K562 (cell line): ENCODE results near the gene PTBP3. TPM values are rescaled to one million over a fixed set of nuclear protein-coding genes. Genes with fewer than 3 reads are reported as not detected.
A peak's percentile ranks its signal among the peaks of the same experiment; 100 is the strongest.

Experiments
- ATAC-seq: fragments of 200-7000 bp; cut with Tn5 transposase; 3 replicates; pipeline ENCODE4 v1.9.1; 2020; ENCODE audit warnings: moderate library complexity
- BruUV-seq: library from RNA; stranded (reverse); fragments of 400-500 nt; replicated peaks from 2 replicates; lab custom pipeline; 2021; lab: Mats Ljungman, UMichigan
- CTCF ChIA-PET: fragments of 300-600 bp; formaldehyde crosslinking; extraction: SDS; loops from one replicate; lab custom pipeline; 2021; ENCODE audit warnings: low intra/inter-chr PET ratio; lab: Yijun Ruan, JAX
- POLR2A ChIA-PET: fragments of 300-600, 350-650 bp; sonication (Branson Sonifier 250); formaldehyde crosslinking; extraction: SDS; loops from one replicate; lab custom pipeline; 2021; ENCODE audit warnings: antibody characterized with exemption, inconsistent platforms; lab: Yijun Ruan, JAX
- DNase-seq, 4 experiments: peaks; one replicate each; pipeline versions ENCODE4 v3.0.0 to v3.0.0-alpha.2; 2011 to 2018; ENCODE audit warnings: low spot score in 3 of 4, mixed read lengths in 3 of 4; ENCODE audit errors: extremely low read depth in 1 of 4
- FAIRE-seq: peaks from 2 replicates; lab custom pipeline; 2011; peaks lifted over from hg19 to GRCh38; lab: Jason Lieb, UNC
- H2AFZ ChIP-seq: 2 replicates; pipeline ENCODE4 v1.6.0; 2011; ENCODE audit warnings: low read depth, low read length, control low read depth, inconsistent platforms
- H3K27ac ChIP-seq: fragments of 200-600 bp; 3 replicates; pipeline ENCODE4 v1.8.0; 2011; ENCODE audit warnings: low read depth, mild to moderate bottlenecking, control low read depth, inconsistent platforms, low read length, moderate library complexity, mixed read lengths; ENCODE audit errors: extremely low read depth
- H3K27me3 ChIP-seq, 2 experiments: fragments of 300-600 bp in 1 of 2; 2 replicates in 1 of 2; 3 replicates in 1 of 2; pipeline versions ENCODE4 v1.6.0 to v1.8.0; 2011; ENCODE audit warnings: inconsistent platforms in 2 of 2, low read length in 2 of 2, mild to moderate bottlenecking in 1 of 2, mixed read lengths in 1 of 2, moderate library complexity in 1 of 2; ENCODE audit not compliant: control insufficient read depth in 2 of 2, insufficient read depth in 2 of 2
- H3K36me3 ChIP-seq: fragments of 300-600 bp; 3 replicates; pipeline ENCODE4 v1.8.0; 2011; ENCODE audit warnings: mild to moderate bottlenecking, low read length, inconsistent platforms; ENCODE audit not compliant: control insufficient read depth, insufficient read depth
- H3K4me1 ChIP-seq, 2 experiments: fragments of 200-600 bp in 1 of 2; replicated peaks in 1 of 2; 2 replicates in 1 of 2; 3 replicates in 1 of 2; pipeline versions ENCODE4 v1.5.1 to v1.8.0; 2011; ENCODE audit warnings: inconsistent platforms in 2 of 2, low read length in 2 of 2, mild to moderate bottlenecking in 1 of 2, mixed read lengths in 1 of 2, moderate library complexity in 1 of 2; ENCODE audit not compliant: control insufficient read depth in 2 of 2, insufficient read depth in 2 of 2
- H3K4me2 ChIP-seq: 2 replicates; pipeline ENCODE4 v1.6.1; 2011; ENCODE audit warnings: low read length, control low read depth, inconsistent platforms, mixed read lengths; ENCODE audit not compliant: insufficient read depth
- H3K4me3 ChIP-seq: fragments of 200-600 bp; sonication (generic), shearing (Covaris generic); 2 replicates; pipeline ENCODE4 v1.5.1; 2016; ENCODE audit warnings: control low read depth, inconsistent platforms
- H3K79me2 ChIP-seq: fragments of 200-600 bp; 3 replicates; pipeline ENCODE4 v1.8.0; 2011; ENCODE audit warnings: low read length, inconsistent platforms; ENCODE audit not compliant: control insufficient read depth, insufficient read depth
- H3K9ac ChIP-seq, 2 experiments: 2 replicates each; pipeline versions ENCODE4 v1.6.0 to v1.6.1; 2011; ENCODE audit warnings: low read depth in 2 of 2, low read length in 2 of 2, control low read depth in 1 of 2, inconsistent platforms in 1 of 2, mild to moderate bottlenecking in 1 of 2, mixed read lengths in 1 of 2; ENCODE audit not compliant: insufficient read depth in 1 of 2
- H3K9me1 ChIP-seq: one replicate; pipeline ENCODE4 v1.6.0; 2011; ENCODE audit warnings: inconsistent platforms, mild to moderate bottlenecking, low read length, moderate library complexity; ENCODE audit not compliant: control insufficient read depth, insufficient read depth
- H3K9me3 ChIP-seq: replicated peaks from 2 replicates; pipeline ENCODE4 v1.5.1; 2011; ENCODE audit warnings: low read depth, low read length, inconsistent platforms; ENCODE audit not compliant: control insufficient read depth, insufficient read depth
- H4K20me1 ChIP-seq: replicated peaks from 2 replicates; pipeline ENCODE4 v1.6.1; 2011; ENCODE audit warnings: low read length, inconsistent platforms, mixed read lengths; ENCODE audit not compliant: control insufficient read depth, insufficient read depth
- EGR1 ChIP-seq: fragments of 450-650 bp; conservative IDR thresholded peaks from 2 replicates; pipeline ENCODE4 v1.6.1; 2017; ENCODE audit warnings: mild to moderate bottlenecking
- NFE2L1 ChIP-seq: fragments of 450-650 bp; IDR thresholded peaks from 2 replicates; pipeline ENCODE4 v1.6.1; 2016; ENCODE audit warnings: missing genetic modification characterization, low read depth, mild to moderate bottlenecking, missing compliant biosample characterization, moderate library complexity, borderline replicate concordance
- NONO ChIP-seq, 2 experiments: fragments of 200-400 bp in 1 of 2; fragments of 450-650 bp in 1 of 2; formaldehyde crosslinking in 1 of 2; IDR thresholded peaks; 2 replicates each; pipeline ENCODE4 v1.6.1; 2017; ENCODE audit warnings: low read depth in 2 of 2, mild to moderate bottlenecking in 2 of 2, moderate library complexity in 2 of 2, low read length in 1 of 2
- RAD51 ChIP-seq: fragments of 450-650 bp; IDR thresholded peaks from 2 replicates; pipeline ENCODE4 v1.7.1; 2016; ENCODE audit warnings: low read depth, mild to moderate bottlenecking, borderline replicate concordance
- RBM17 ChIP-seq: fragments of 200-400 bp; formaldehyde crosslinking; IDR thresholded peaks from 2 replicates; pipeline ENCODE4 v1.6.1; 2017; ENCODE audit warnings: low read depth, mild to moderate bottlenecking, low read length, borderline replicate concordance
- RFX7 ChIP-seq: fragments of 250-450 bp; sonication (Bioruptor Pico); IDR thresholded peaks from 2 replicates; pipeline ENCODE4 v1.5.1; 2021; ENCODE audit warnings: mild to moderate bottlenecking
- TARDBP ChIP-seq: fragments of 450-650 bp; IDR thresholded peaks from 2 replicates; pipeline ENCODE4 v1.6.1; 2016
- ZFP30 ChIP-seq: fragments of 250-450 bp; sonication (Bioruptor Pico); IDR thresholded peaks from 2 replicates; pipeline ENCODE4 v1.8.0; 2022; ENCODE audit warnings: moderate library complexity, mild to moderate bottlenecking, inconsistent platforms, borderline replicate concordance
- ZNF507 ChIP-seq: conservative IDR thresholded peaks from 2 replicates; pipeline ENCODE4 v1.6.1; 2017; ENCODE audit warnings: missing genetic modification characterization, missing compliant biosample characterization
- in situ Hi-C: fragments of 300-500 bp; cut with MboI; formaldehyde crosslinking; loops from 4 replicates; pipeline ENCODE4 v1.15.0; 2018; ENCODE audit warnings: inconsistent platforms, mixed read lengths
- intact Hi-C: fragments of 100-400 bp; cut with micrococcal nuclease; formaldehyde crosslinking; loops from 2 replicates; pipeline ENCODE4 v1.14.2; 2022
- polyA plus RNA-seq, 8 experiments: library from polyadenylated mRNA; depleted of rRNA in 4 of 8; stranded (reverse) in 5 of 8; unstranded in 3 of 8; fragments of >200 nt; fragmentation: Nextera tagmentation in 2 of 8; fragmentation: Illumina TruSeq in 1 of 8; extraction: Ambion mirVana in 2 of 8; extraction: Trizol in 1 of 8; gene quantifications; 2 replicates each; pipeline versions ENCODE4 v1.2.1 to v1.2.3, GENCODE V29; 2011 to 2014; ENCODE audit warnings: inconsistent platforms in 1 of 8, missing spikeins in 1 of 8
- total RNA-seq, 7 experiments: library from RNA; depleted of rRNA in 6 of 7; stranded (reverse); fragments of >200 nt in 6 of 7; fragmentation: Illumina TruSeq in 2 of 7; extraction: Trizol in 2 of 7; gene quantifications; 2 replicates each; pipeline versions ENCODE4 v1.2.1 to v1.2.3, GENCODE V29; 2011 to 2021; ENCODE audit warnings: low replicate concordance in 1 of 7
- TF ChIP-seq, protein P1 (sequence below): sonication (generic); formaldehyde crosslinking; IDR thresholded peaks from 2 replicates; pipeline ENCODE4 v1.8.0; 2022; ENCODE audit warnings: missing genetic modification reagents, mild to moderate bottlenecking, moderate library complexity, borderline replicate concordance
- TF ChIP-seq, protein P2 (sequence below): IDR thresholded peaks from 3 replicates; pipeline ENCODE4 v1.6.1; 2011; ENCODE audit warnings: borderline replicate concordance, mild to moderate bottlenecking; ENCODE audit not compliant: insufficient read length, insufficient read depth
- TF ChIP-seq, protein P3 (sequence below), 2 experiments: fragments of 450-650 bp; IDR thresholded peaks; 2 replicates each; pipeline ENCODE4 v1.6.1; 2016; ENCODE audit warnings: mild to moderate bottlenecking in 2 of 2, borderline replicate concordance in 1 of 2, low read depth in 1 of 2, moderate library complexity in 1 of 2

Gene PTBP3
- total and polyA plus RNA-seq, 9 of the 15 experiments (the other 6 are each of a cell fraction or from before 2014, with no cell fraction given), result 22.4 to 132 (median 68.0) TPM

GRCh38 chr9:112299514-112299913, 33.9 kb downstream of the PTBP3 start:
- intact Hi-C loops (no loop called here), in situ Hi-C loops (no loop called here)
- no peak for FAIRE-seq
- DNase-seq, result no peak
- ChIA-PET POLR2A (interaction anchor here (0.7 to 0.9 kb wide), 2 partner anchors 34 to 116 kb away, joined by 3 to 4 read pairs; partner anchors contain the start of gene PTBP3), CTCF (no interaction called here)
- H2AFZ ChIP-seq, result no peak overlapping the region
- peak overlapping the region; percentile 12; the same call in 1 of the 3 replicates for H3K27ac ChIP-seq
- H3K4me2 ChIP-seq, result no peak overlapping the region
- H3K27me3 ChIP-seq, result no peaks in the 10 kb centered on the region
- 0 out of 3 replicates have a peak, but pooled peaks cover 4% of the 10 kb centered on the region for H3K36me3 ChIP-seq
- ATAC-seq, result peak; percentile 61
- no peaks in the 10 kb centered on the region for H3K9me1 ChIP-seq
- no peaks in the 10 kb centered on the region for H3K9me3 ChIP-seq
- H3K79me2 ChIP-seq, result peaks cover 92% of the 10 kb centered on the region
- H3K4me1 ChIP-seq, result no peaks in the 10 kb centered on the region; a peak in 3 of 5 replicates
- no peak overlapping the region for H3K9ac ChIP-seq
- no TSS peak for BruUV-seq
- no peaks in the 10 kb centered on the region for H4K20me1 ChIP-seq
- no peak overlapping the region for H3K4me3 ChIP-seq
- TF ChIP-seq, protein P1, sequence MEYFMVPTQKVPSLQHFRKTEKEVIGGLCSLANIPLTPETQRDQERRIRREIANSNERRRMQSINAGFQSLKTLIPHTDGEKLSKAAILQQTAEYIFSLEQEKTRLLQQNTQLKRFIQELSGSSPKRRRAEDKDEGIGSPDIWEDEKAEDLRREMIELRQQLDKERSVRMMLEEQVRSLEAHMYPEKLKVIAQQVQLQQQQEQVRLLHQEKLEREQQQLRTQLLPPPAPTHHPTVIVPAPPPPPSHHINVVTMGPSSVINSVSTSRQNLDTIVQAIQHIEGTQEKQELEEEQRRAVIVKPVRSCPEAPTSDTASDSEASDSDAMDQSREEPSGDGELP (CRISPR knock-in tag), result no peak
- TF ChIP-seq TARDBP (no peak), RBM17 (no peak), NONO (IDR thresholded peaks at IDR 0.05; ENCODE audit: low read depth in 2 of 2, low read length in 1 of 2) (no peak), ZFP30 (no peak), NFE2L1 (tag) (no peak), RAD51 (peak; percentile 28; the same call in 1 of the 2 replicates), RFX7 (CRISPR knock-in tag) (no peak), EGR1 (0 out of 2 replicates have a peak, but pooled peaks have one; percentile 8), ZNF507 (tag) (no peak)
- TF ChIP-seq, protein P2, sequence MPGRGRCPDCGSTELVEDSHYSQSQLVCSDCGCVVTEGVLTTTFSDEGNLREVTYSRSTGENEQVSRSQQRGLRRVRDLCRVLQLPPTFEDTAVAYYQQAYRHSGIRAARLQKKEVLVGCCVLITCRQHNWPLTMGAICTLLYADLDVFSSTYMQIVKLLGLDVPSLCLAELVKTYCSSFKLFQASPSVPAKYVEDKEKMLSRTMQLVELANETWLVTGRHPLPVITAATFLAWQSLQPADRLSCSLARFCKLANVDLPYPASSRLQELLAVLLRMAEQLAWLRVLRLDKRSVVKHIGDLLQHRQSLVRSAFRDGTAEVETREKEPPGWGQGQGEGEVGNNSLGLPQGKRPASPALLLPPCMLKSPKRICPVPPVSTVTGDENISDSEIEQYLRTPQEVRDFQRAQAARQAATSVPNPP, result no peak
- TF ChIP-seq, protein P3, sequence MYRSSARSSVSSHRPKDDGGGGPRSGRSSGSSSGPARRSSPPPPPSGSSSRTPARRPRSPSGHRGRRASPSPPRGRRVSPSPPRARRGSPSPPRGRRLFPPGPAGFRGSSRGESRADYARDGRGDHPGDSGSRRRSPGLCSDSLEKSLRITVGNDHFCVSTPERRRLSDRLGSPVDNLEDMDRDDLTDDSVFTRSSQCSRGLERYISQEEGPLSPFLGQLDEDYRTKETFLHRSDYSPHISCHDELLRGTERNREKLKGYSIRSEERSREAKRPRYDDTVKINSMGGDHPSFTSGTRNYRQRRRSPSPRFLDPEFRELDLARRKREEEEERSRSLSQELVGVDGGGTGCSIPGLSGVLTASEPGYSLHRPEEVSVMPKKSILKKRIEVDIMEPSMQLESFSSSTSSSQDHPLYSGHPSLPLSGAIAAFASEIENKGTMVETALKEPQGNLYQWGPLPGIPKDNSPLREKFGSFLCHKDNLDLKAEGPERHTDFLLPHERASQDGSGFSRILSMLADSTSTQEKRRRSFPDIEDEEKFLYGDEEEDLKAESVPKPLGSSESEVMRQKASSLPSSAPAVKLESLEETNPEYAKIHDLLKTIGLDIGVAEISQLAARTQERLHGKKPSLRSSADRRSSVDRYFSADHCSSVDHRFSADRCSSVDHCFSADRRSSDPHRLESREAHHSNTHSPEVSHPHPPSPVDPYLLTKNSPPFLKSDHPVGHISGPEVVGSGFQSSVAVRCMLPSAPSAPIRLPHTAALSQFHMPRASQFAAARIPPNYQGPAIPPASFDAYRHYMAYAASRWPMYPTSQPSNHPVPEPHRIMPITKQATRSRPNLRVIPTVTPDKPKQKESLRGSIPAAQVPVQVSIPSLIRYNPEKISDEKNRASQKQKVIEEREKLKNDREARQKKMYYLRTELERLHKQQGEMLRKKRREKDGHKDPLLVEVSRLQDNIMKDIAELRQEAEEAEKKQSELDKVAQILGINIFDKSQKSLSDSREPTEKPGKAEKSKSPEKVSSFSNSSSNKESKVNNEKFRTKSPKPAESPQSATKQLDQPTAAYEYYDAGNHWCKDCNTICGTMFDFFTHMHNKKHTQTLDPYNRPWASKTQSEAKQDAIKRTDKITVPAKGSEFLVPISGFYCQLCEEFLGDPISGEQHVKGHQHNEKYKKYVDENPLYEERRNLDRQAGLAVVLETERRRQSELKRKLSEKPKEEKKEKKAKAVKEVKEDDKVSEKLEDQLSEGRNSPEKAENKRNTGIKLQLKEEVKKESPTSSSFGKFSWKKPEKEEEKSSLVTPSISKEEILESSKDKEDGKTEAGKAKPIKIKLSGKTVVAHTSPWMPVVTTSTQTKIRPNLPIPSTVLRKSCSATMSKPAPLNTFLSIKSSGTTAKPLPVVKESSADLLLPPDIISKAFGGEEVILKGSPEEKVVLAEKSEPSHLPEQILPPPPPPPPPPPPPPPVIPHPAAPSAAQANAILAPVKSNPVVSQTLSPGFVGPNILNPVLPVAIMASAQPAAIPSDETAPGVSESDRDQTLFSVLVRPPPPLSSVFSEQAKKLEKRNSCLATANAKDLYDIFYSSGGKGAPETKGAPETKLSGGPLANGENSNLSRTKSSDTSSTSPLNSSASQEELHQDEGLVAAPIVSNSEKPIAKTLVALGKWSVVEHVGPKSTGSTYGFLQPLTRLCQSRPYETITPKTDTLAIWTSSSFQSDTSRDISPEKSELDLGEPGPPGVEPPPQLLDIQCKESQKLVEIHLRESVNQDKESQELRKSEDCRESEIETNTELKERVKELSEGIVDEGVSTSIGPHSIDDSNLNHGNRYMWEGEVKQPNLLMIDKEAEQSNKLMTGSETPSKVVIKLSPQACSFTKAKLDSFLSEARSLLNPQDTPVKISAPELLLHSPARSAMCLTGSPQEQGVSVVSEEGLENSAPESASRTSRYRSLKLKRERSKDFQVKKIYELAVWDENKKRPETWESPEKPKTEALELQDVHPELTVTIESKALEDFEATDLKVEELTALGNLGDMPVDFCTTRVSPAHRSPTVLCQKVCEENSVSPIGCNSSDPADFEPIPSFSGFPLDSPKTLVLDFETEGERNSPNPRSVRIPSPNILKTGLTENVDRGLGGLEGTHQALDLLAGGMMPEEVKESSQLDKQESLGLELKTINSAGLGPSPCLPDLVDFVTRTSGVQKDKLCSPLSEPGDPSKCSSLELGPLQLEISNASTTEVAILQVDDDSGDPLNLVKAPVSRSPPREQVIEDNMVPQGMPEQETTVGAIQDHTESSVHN (IDR thresholded peaks at IDR 0.05; ENCODE audit: borderline replicate concordance in 1 of 2, low read depth in 1 of 2), result no peak
